Activated T-cell treated with anti-CD3 and anti-CD28 coated beads, Interleukin-2, amount 50 U/mL, for 72 hours (primary cell): ENCODE results near the gene STRIP1. TPM values are rescaled to one million over a fixed set of nuclear protein-coding genes. Genes with fewer than 3 reads are reported as not detected.

Source experiments
- ATAC-seq, 2 donors: fragments of 150-1000 bp; cut with Tn5 transposase; replicated peaks in 1 of 2; 2 replicates each; pipeline ENCODE4 v1.10.0; 2021; ENCODE audit warnings: moderate library complexity in 2 of 2, mild to moderate bottlenecking in 1 of 2
- DNase-seq, 2 donors: peaks; one replicate each; pipeline ENCODE4 v3.0.0; 2021 to 2022; ENCODE audit warnings: mixed read lengths in 1 of 2
- H3K27ac Mint-ChIP-seq: one replicate; pipeline ENCODE4 v1.8.0; 2022; ENCODE audit warnings: mild to moderate bottlenecking, moderate library complexity, mixed read lengths
- H3K27me3 Mint-ChIP-seq: one replicate; pipeline ENCODE4 v1.8.0; 2022; ENCODE audit warnings: low read depth, mixed read lengths
- H3K36me3 Mint-ChIP-seq, 2 donors: one replicate each; pipeline ENCODE4 v1.8.0; 2022; ENCODE audit warnings: mixed read lengths in 2 of 2, mild to moderate bottlenecking in 1 of 2; ENCODE audit not compliant: insufficient read depth in 2 of 2
- H3K4me1 Mint-ChIP-seq: one replicate; pipeline ENCODE4 v1.8.0; 2022; ENCODE audit warnings: low read depth, mixed read lengths
- H3K4me3 Mint-ChIP-seq, 2 donors: one replicate each; pipeline ENCODE4 v1.8.0; 2022; ENCODE audit warnings: mild to moderate bottlenecking in 2 of 2, mixed read lengths in 2 of 2, moderate library complexity in 2 of 2
- H3K9me3 Mint-ChIP-seq, 2 donors: one replicate each; pipeline ENCODE4 v1.8.0; 2022; ENCODE audit warnings: mixed read lengths in 2 of 2
- total RNA-seq, 2 donors: library from RNA; stranded (reverse); gene quantifications; one replicate each; pipeline ENCODE4 v1.2.3, GENCODE V29; 2022

The STRIP1 gene
- total RNA-seq, 2 donors from 2014 or later, result 35.8 to 41.0 TPM

DNA sequence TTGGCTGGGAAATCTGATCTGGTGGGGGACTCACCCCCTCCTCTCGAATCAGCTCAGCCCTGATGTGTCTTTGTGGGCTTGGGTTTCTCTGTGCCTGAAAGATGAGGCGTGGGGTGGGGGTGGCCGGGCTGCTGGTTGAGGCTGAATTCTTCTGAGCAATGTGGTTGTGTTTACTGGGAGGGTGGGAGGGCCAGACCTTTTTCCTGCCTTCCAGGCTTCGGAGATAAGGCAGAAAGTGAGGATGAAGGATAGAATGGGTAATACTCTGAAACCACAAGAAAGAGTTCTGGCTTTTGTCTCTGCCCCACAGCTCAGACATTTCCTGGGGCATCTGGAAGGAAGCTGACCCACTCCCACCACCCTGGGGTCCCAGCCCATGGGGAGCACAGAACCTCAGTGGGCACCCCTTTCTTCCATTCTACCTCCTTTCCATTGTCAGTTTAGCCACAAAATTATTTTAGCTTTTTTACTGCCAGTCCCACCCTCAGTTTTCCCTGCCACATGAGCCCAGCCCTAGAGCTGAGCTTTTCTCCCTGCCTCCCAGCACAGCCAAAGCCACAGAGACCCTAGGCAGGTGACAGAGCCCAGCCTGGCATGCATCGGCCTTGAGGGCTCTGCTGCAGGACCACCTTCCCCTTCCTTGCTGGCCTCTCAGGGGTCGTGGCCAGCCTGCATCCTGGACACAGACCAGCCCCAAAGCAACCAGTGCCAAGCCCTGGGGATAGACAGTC is 24.9 kb downstream of the STRIP1 start:
- Mint-ChIP-seq H3K4me1 (no peaks in the 10 kb centered on the region), H3K9me3 (no peaks in the 10 kb centered on the region), H3K36me3 (peaks cover 1 to 8% of the 10 kb centered on the region in 2 donors), H3K27ac (no peak overlapping the region), H3K27me3 (no peaks in the 10 kb centered on the region), H3K4me3 (no peak overlapping the region)
- DNase-seq (no peak), ATAC-seq (no peak)

DNA sequence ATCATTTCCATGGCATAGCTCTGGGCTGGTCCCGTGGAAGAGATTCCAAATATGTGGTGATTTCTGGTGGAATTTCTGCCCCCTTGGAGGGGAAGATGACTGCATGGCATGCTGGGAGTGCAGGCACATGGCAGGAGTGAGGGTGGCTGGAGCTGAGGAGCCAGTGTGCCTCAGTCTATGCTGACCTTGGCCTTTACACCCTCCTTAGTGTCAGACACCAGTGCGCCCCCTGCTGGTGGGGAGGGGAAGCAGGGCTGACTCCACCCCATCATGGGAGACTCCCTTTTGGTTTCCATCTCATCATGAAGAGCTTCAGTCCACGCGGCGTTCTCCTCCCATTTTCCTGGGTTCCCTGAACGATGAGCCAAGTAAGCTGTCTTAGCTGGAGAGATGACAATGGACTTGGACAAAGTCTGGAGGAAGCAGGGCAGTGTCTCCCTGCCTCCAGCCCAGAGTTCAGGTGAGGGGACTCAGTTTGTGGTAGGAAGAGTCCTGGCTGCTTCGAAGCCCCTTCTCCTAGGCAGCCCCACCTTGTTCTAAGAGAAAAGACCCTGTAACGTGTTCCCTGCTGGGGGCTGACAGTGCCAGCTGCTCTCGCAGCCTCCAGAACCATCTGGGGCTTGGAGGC is 25.7 kb downstream of the STRIP1 start:
- DNase-seq (peak; percentile 76 to 85), ATAC-seq (peak; percentile 74)
- Mint-ChIP-seq H3K36me3 (peaks cover 1 to 8% of the 10 kb centered on the region in 2 donors), H3K27me3 (no peaks in the 10 kb centered on the region), H3K27ac (no peak overlapping the region), H3K4me1 (no peaks in the 10 kb centered on the region), H3K4me3 (no peak overlapping the region), H3K9me3 (no peaks in the 10 kb centered on the region)

DNA sequence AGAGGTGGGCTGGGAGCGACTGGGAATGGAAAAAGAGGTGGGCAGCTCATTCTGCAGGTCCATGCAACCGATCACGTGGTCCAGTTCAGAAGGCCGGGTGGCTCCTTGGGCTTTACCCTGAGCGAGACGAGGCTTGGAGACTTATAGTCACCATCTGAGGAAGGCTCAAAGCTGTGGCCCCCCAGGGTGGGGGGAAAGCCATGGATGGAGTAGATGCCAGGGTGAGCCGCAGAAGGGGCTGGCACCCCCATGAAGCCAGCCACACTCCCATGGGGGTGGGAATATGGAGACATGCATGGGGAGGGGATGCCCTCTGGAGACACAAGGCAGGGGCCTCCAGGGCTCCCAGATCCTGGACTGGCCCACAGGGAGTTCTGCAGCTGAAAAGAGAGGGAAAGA is 26.2 kb downstream of the STRIP1 start:
- H3K4me1 Mint-ChIP-seq, result no peaks in the 10 kb centered on the region
- H3K36me3 Mint-ChIP-seq, result peaks cover 1 to 6% of the 10 kb centered on the region in 2 donors
- no peak overlapping the region for H3K4me3 Mint-ChIP-seq
- H3K27me3 Mint-ChIP-seq, result no peaks in the 10 kb centered on the region
- H3K27ac Mint-ChIP-seq, result no peak overlapping the region
- H3K9me3 Mint-ChIP-seq, result no peaks in the 10 kb centered on the region
- ATAC-seq, result no peak
- no peak for DNase-seq

GRCh38 chr1:110061341-110061740 is 26.9 kb downstream of the STRIP1 start:
- no peak overlapping the region for H3K27ac Mint-ChIP-seq
- DNase-seq, result no peak

GRCh38 chr1:110062612-110063011 is 28.2 kb downstream of the STRIP1 start:
- no peak for DNase-seq
- Mint-ChIP-seq H3K4me1 (no peaks in the 10 kb centered on the region), H3K27me3 (peaks cover 15% of the 10 kb centered on the region), H3K36me3 (no peaks in the 10 kb centered on the region), H3K9me3 (no peaks in the 10 kb centered on the region), H3K4me3 (no peak overlapping the region), H3K27ac (no peak overlapping the region)
- ATAC-seq, result no peak

More at GRCh38 chr1:110061341-110061740, 26.9 kb downstream of the STRIP1 start:
- no peaks in the 10 kb centered on the region for H3K9me3 Mint-ChIP-seq
- ATAC-seq, result no peak
- H3K4me3 Mint-ChIP-seq, result no peak overlapping the region
- peaks cover 4% of the 10 kb centered on the region for H3K27me3 Mint-ChIP-seq
- H3K36me3 Mint-ChIP-seq, result peaks cover under 1 to 4% of the 10 kb centered on the region in 2 donors
- H3K4me1 Mint-ChIP-seq, result no peaks in the 10 kb centered on the region

DNA sequence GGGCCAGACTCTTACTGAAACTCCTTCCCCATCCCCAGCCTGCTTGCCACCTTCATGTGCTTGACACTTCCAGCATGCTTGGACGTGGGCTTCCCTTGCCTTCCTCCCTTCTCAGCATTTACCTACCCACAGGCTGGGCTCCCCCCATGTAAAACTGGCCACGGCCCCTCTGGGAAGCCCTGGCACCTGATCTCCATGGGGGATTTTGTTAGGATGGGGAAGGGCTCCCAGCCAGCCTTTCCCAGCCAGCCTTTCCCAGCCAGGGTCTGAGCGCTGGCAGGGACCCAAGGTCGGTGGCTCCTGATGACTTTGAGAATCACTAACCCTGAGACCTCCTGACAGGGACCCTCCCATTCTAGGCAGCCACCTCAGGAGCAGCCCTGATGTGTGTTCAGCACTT is 29.4 kb downstream of the STRIP1 start:
- peaks cover 6% of the 10 kb centered on the region for H3K4me1 Mint-ChIP-seq

DNA sequence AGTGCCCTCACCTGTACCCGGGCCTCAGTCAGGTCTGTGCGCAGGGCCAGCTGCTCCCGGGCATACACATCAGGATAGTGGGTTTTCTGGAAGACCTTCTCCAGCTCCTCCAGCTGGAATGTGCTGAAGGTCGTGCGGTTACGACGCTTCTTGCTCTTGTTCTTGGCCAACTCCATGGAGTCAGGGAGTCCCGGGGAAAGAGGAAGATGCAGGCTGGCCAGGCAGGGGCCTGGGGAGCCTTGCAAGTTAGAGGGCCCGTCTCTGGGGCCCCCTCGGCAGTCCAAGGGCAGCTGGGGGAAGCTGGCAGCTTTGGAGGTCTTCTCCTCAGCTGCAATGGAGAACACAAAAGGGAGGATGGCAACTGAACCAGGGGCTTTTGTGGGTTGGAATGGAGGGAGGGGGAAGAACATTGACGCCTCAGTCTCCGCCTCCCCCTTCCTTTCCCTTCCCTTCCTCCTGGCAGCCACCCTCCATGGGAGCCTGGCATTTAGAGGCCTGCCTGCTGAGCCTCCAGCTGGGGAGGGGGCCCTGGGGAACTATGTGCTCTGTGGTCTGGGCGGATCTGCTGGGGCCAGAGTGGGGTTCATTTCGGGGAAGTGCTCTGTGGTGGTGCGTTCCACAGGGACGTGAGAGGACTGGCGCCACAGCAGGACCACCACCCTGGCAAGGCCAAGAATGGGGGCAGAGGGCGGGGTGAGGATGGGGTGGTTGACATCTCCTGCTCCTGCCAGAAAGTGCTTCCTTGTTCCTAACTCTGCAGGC is 30.3 kb downstream of the STRIP1 start:
- Mint-ChIP-seq H3K4me3 (no peak overlapping the region), H3K27ac (no peak overlapping the region), H3K9me3 (no peaks in the 10 kb centered on the region), H3K27me3 (peaks cover 31% of the 10 kb centered on the region), H3K36me3 (no peaks in the 10 kb centered on the region), H3K4me1 (peaks cover 10% of the 10 kb centered on the region)
- DNase-seq (no peak), ATAC-seq (no peak)

More for the DNA sequence above, 29.4 kb downstream of the STRIP1 start:
- Mint-ChIP-seq H3K4me3 (no peak overlapping the region), H3K27ac (no peak overlapping the region), H3K36me3 (no peaks in the 10 kb centered on the region), H3K27me3 (peaks cover 25% of the 10 kb centered on the region), H3K9me3 (no peaks in the 10 kb centered on the region)
- DNase-seq (no peak), ATAC-seq (no peak)

DNA sequence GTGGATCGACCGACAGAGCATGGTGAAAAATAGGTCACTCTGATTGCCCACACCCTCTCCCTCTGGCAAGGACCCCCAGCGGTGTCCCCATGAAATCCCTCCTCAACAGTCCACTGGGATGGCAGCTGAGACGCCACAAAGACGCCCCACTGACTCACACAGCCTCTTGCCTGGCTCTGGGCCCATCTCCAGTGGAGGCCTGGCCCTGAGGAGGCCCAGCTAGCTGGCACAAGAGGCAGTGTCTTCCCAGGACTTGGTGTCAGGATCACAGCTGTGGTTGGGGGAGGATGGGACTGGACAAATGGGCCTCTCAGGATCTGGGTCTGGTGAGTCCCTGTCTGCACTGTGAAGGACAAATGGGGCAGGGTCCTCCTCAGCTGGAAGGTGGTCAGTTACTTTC is 31.4 kb downstream of the STRIP1 start:
- no peaks in the 10 kb centered on the region for H3K9me3 Mint-ChIP-seq

GRCh38 chr1:110067479-110067892 is 33.1 kb downstream of the STRIP1 start:
- Mint-ChIP-seq H3K4me3 (peak overlapping the region; percentile 57 to 74), H3K27ac (no peak overlapping the region), H3K36me3 (no peaks in the 10 kb centered on the region), H3K4me1 (peaks cover 13% of the 10 kb centered on the region), H3K9me3 (no peaks in the 10 kb centered on the region), H3K27me3 (peaks cover 52% of the 10 kb centered on the region)
- ATAC-seq (no peak), DNase-seq (no peak)

More for the DNA sequence above, 31.4 kb downstream of the STRIP1 start:
- Mint-ChIP-seq H3K27ac (no peak overlapping the region), H3K27me3 (peaks cover 36% of the 10 kb centered on the region), H3K4me3 (no peak overlapping the region), H3K36me3 (no peaks in the 10 kb centered on the region), H3K4me1 (peaks cover 13% of the 10 kb centered on the region)
- DNase-seq (no peak), ATAC-seq (no peak)

DNA sequence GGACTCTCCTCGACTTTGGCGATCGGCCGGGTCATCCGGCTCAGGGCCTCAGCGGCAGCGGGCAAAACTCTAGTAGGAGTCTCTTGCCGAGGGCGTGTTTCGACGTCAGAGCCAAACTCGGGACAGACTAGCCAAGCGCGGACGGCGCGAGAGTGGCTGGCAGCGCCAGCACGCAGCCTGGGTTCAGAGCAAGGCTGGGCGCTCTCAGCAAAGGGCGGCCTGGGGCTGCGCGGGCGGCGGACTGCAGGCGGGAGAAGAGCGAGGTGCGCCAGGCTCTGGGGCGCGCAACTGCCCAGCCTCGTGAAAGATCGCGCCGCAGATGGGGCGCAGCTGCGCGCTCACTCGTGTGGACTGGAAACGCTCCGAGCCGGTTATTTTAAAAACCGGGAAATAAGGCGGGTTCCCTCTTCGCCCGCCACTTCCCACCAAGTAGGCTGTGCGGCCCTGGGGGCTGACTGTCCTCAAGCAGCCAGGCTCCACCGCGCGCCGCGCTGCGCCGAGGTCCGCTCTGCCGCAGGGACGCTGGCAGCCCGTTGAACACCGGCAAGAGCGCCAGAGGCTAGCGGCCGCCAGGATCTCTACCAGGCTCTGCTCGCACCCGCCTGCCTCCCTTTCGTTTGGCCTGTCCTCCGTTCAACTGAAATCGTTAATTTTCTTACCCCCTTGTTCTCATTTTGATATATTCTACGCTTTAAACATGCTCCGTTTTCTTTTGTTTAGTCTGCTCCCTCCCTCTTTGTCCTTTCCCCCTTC is 33.6 kb downstream of the STRIP1 start:
- Mint-ChIP-seq H3K27ac (no peak overlapping the region), H3K36me3 (no peaks in the 10 kb centered on the region), H3K27me3 (peaks cover 58% of the 10 kb centered on the region), H3K4me1 (peaks cover 13% of the 10 kb centered on the region), H3K4me3 (peak overlapping the region; percentile 60 to 74), H3K9me3 (no peaks in the 10 kb centered on the region)
- no peak for DNase-seq
- peak in 1 of 2 donors; percentile 10 for ATAC-seq

GRCh38 chr1:110068646-110069403 is 34.4 kb downstream of the STRIP1 start:
- DNase-seq, result peak; percentile 41 to 46
- H3K27ac Mint-ChIP-seq, result no peak overlapping the region
- ATAC-seq, result peak; percentile 49 to 66
- H3K4me1 Mint-ChIP-seq, result peaks cover 13% of the 10 kb centered on the region
- H3K27me3 Mint-ChIP-seq, result peaks cover 66% of the 10 kb centered on the region
- H3K4me3 Mint-ChIP-seq, result peak overlapping the region; percentile 60 to 74
- no peaks in the 10 kb centered on the region for H3K36me3 Mint-ChIP-seq
- no peaks in the 10 kb centered on the region for H3K9me3 Mint-ChIP-seq
